Measurements from ENCODE around the gene SFXN1.

Gene SFXN1

DNA sequence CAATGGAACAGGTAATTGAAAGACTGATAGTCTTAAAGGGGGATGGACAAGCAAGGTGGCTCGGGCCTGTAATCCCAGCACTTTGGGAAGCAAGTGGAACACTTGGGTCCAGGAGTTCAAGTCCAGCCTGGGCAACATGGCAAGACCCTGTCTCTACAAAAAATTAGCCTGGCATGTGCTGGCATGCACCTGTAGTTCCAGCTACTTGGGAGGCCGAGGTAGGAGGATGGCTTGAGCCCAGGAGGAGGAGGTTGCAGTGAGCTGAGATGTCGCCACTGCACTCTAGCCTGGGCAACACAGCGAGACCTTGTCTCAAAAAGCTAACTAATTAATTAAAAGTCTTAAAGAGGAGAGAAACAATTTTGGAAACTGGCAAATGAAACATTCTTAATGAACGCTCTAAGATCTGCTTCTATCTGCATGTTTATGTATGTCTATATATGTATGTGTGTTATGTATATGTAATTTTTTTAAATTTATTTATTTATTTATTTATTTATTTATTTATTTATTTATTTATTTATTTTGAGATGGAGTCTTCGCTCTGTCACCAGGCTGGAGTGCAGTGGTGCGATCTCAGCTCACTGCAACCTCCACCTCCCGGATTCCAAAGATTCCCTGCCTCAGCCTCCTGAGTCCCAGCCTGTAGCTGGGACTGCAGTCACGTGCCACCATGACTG is 80.6 kb downstream of the SFXN1 start:
- Histone ChIP-seq H2BK15ac (ENCODE audit: low read depth, poor library complexity, severe bottlenecking) (no peak overlapping the region), H2BK120ac (ENCODE audit: low read depth, low read length) (no peak overlapping the region), H2AK5ac (ENCODE audit: low read length, severe bottlenecking) (no peak overlapping the region), H3K4me2 (ENCODE audit: low read length, poor library complexity, severe bottlenecking) (no peak overlapping the region), H4K8ac (ENCODE audit: low read length) (no peak overlapping the region), H3K27ac (ENCODE audit: low read length, poor library complexity, severe bottlenecking) (no peak overlapping the region), H3K4ac (ENCODE audit: low read depth in 1 of 2, low read length in 2 of 2) (no peak overlapping the region), H2BK12ac (ENCODE audit: low read length in 2 of 2) (no peak overlapping the region), H3K9ac (ENCODE audit: low read length) (no peak overlapping the region), H3K18ac (ENCODE audit: low read depth in 1 of 2, low read length in 2 of 2) (no peak overlapping the region), H3K14ac (ENCODE audit: low read length in 2 of 2) (no peak overlapping the region), H4K91ac (ENCODE audit: low read length) (no peak overlapping the region), H3K4me3 (ENCODE audit: insufficient read depth in 1 of 2, low read depth in 1 of 2, low read length in 2 of 2) (no peak overlapping the region), H3K36me3 (ENCODE audit: control insufficient read depth in 1 of 2, insufficient read depth in 2 of 2, low read depth in 1 of 2, low read length in 2 of 2) (no peaks in the 10 kb centered on the region), H3K27me3 (ENCODE audit: control insufficient read depth in 1 of 2, insufficient read depth in 1 of 2, low read length in 2 of 2) (peaks cover 0 to 11% of the 10 kb centered on the region in 2 experiments), H3K23ac (ENCODE audit: low read length in 2 of 2) (no peak overlapping the region), H2BK5ac (ENCODE audit: low read depth, low read length, poor library complexity, severe bottlenecking) (no peak overlapping the region), H3K79me1 (replicated peaks; ENCODE audit: low read length, poor library complexity, severe bottlenecking) (no peaks in the 10 kb centered on the region), H2AFZ (ENCODE audit: low read depth, low read length) (no peak overlapping the region), H3K4me1 (ENCODE audit: control insufficient read depth, insufficient read depth, low read depth, low read length) (no peaks in the 10 kb centered on the region), H3K9me3 (ENCODE audit: control insufficient read depth, low read length) (no peaks in the 10 kb centered on the region)
- 84% methylated on average over 6 of the region's 9 CpGs for whole genome bisulfite sequencing
- no peak for DNase-seq

DNA sequence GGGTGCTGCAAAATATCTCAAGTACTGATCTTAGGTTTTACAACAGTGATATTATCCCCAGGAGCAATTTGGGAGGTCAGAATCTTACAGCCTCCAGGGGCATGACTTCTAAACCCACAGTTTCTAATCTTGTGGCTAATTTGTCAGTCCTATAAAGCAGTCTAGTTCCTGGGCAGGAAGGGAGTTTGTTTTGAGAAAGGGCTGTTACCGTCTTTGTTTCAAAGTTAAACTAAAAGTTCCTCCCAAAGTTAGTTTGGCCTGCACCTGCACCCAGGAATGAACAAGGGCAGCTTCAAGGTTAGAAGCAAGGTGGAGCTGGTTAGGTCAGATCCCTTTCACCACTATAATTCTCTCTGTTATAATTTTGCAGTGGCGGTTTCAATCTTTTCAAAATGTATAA is 81.7 kb downstream of the SFXN1 start:
- 67% methylated on average over 1 of the region's 2 CpGs for WGBS
- H2BK12ac ChIP-seq (ENCODE audit: low read length in 2 of 2): no peak overlapping the region
- no peak overlapping the region for H2BK15ac ChIP-seq (ENCODE audit: low read depth, poor library complexity, severe bottlenecking)

GRCh38 chr5:175561085-175561484 is 82.7 kb downstream of the SFXN1 start:
- no peak overlapping the region for H3K18ac ChIP-seq (ENCODE audit: low read depth in 1 of 2, low read length in 2 of 2)

More for the DNA sequence above, 81.7 kb downstream of the SFXN1 start:
- no peak for DNase-seq
- H2BK5ac ChIP-seq (ENCODE audit: low read depth, low read length, poor library complexity, severe bottlenecking): no peak overlapping the region
- no peak overlapping the region for H3K18ac ChIP-seq (ENCODE audit: low read depth in 1 of 2, low read length in 2 of 2)
- H3K14ac ChIP-seq (ENCODE audit: low read length in 2 of 2): no peak overlapping the region
- no peaks in the 10 kb centered on the region for H3K36me3 ChIP-seq (ENCODE audit: control insufficient read depth in 1 of 2, insufficient read depth in 2 of 2, low read depth in 1 of 2, low read length in 2 of 2)
- H3K9ac ChIP-seq (ENCODE audit: low read length): no peak overlapping the region
- no peak overlapping the region for H3K23ac ChIP-seq (ENCODE audit: low read length in 2 of 2)
- no peak overlapping the region for H3K4ac ChIP-seq (ENCODE audit: low read depth in 1 of 2, low read length in 2 of 2)
- peaks cover 0 to 11% of the 10 kb centered on the region in 2 experiments for H3K27me3 ChIP-seq (ENCODE audit: control insufficient read depth in 1 of 2, insufficient read depth in 1 of 2, low read length in 2 of 2)
- H3K4me2 ChIP-seq (ENCODE audit: low read length, poor library complexity, severe bottlenecking): no peak overlapping the region
- H3K9me3 ChIP-seq (ENCODE audit: control insufficient read depth, low read length): no peaks in the 10 kb centered on the region
- no peak overlapping the region for H4K91ac ChIP-seq (ENCODE audit: low read length)
- no peak overlapping the region for H2BK120ac ChIP-seq (ENCODE audit: low read depth, low read length)
- H3K4me1 ChIP-seq (ENCODE audit: control insufficient read depth, insufficient read depth, low read depth, low read length): no peaks in the 10 kb centered on the region
- no peak overlapping the region for H3K27ac ChIP-seq (ENCODE audit: low read length, poor library complexity, severe bottlenecking)
- no peak overlapping the region for H3K4me3 ChIP-seq (ENCODE audit: insufficient read depth in 1 of 2, low read depth in 1 of 2, low read length in 2 of 2)
- no peak overlapping the region for H2AFZ ChIP-seq (ENCODE audit: low read depth, low read length)
- H2AK5ac ChIP-seq (ENCODE audit: low read length, severe bottlenecking): no peak overlapping the region
- H3K79me1 ChIP-seq (replicated peaks; ENCODE audit: low read length, poor library complexity, severe bottlenecking): no peaks in the 10 kb centered on the region
- no peak overlapping the region for H4K8ac ChIP-seq (ENCODE audit: low read length)

DNA sequence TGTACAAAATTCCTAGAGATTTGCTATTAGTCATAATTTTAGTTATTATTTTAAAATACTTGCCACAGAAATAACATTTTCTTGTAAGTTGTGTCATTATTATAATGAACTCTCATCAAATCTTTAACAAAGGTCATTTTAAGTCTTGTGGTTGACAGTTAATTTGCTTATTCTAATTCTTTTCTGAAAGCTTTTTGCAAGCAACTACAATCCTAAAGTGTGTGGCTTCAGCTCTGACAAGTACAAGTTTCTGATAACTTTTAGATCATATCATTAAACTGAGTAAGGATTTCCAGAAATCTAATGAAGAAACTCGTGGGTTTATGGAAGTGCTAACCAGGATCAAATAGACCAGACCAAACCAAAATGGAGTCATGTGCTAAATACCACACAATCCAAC is 86.4 kb downstream of the SFXN1 start:
- no peaks in the 10 kb centered on the region for H3K79me1 ChIP-seq (replicated peaks; ENCODE audit: low read length, poor library complexity, severe bottlenecking)
- no peak overlapping the region for H3K23ac ChIP-seq (ENCODE audit: low read length in 2 of 2)
- no peak overlapping the region for H2BK12ac ChIP-seq (ENCODE audit: low read length in 2 of 2)
- no peak overlapping the region for H3K4me3 ChIP-seq (ENCODE audit: insufficient read depth in 1 of 2, low read depth in 1 of 2, low read length in 2 of 2)
- H3K4me2 ChIP-seq (ENCODE audit: low read length, poor library complexity, severe bottlenecking): no peak overlapping the region
- H2BK15ac ChIP-seq (ENCODE audit: low read depth, poor library complexity, severe bottlenecking): no peak overlapping the region
- H4K91ac ChIP-seq (ENCODE audit: low read length): no peak overlapping the region
- no peak overlapping the region for H3K27ac ChIP-seq (ENCODE audit: low read length, poor library complexity, severe bottlenecking)
- no peak overlapping the region for H2AFZ ChIP-seq (ENCODE audit: low read depth, low read length)
- no peak overlapping the region for H2AK5ac ChIP-seq (ENCODE audit: low read length, severe bottlenecking)
- WGBS: 40% methylated on average over 1 of the region's 1 CpG
- no peak overlapping the region for H4K8ac ChIP-seq (ENCODE audit: low read length)
- H3K9ac ChIP-seq (ENCODE audit: low read length): no peak overlapping the region
- no peak overlapping the region for H2BK120ac ChIP-seq (ENCODE audit: low read depth, low read length)
- H2BK5ac ChIP-seq (ENCODE audit: low read depth, low read length, poor library complexity, severe bottlenecking): no peak overlapping the region
- no peak overlapping the region for H3K4ac ChIP-seq (ENCODE audit: low read depth in 1 of 2, low read length in 2 of 2)
- H3K18ac ChIP-seq (ENCODE audit: low read depth in 1 of 2, low read length in 2 of 2): no peak overlapping the region
- no peaks in the 10 kb centered on the region for H3K36me3 ChIP-seq (ENCODE audit: control insufficient read depth in 1 of 2, insufficient read depth in 2 of 2, low read depth in 1 of 2, low read length in 2 of 2)
- DNase-seq: no peak
- H3K9me3 ChIP-seq (ENCODE audit: control insufficient read depth, low read length): no peaks in the 10 kb centered on the region
- no peak overlapping the region for H3K14ac ChIP-seq (ENCODE audit: low read length in 2 of 2)
- H3K4me1 ChIP-seq (ENCODE audit: control insufficient read depth, insufficient read depth, low read depth, low read length): no peaks in the 10 kb centered on the region
- peaks cover 0 to 15% of the 10 kb centered on the region in 2 experiments for H3K27me3 ChIP-seq (ENCODE audit: control insufficient read depth in 1 of 2, insufficient read depth in 1 of 2, low read length in 2 of 2)

More at GRCh38 chr5:175561085-175561484, 82.7 kb downstream of the SFXN1 start:
- Histone ChIP-seq H2AK5ac (ENCODE audit: low read length, severe bottlenecking) (no peak overlapping the region), H3K14ac (ENCODE audit: low read length in 2 of 2) (no peak overlapping the region), H3K79me1 (replicated peaks; ENCODE audit: low read length, poor library complexity, severe bottlenecking) (no peaks in the 10 kb centered on the region), H2BK12ac (ENCODE audit: low read length in 2 of 2) (no peak overlapping the region), H3K23ac (ENCODE audit: low read length in 2 of 2) (no peak overlapping the region), H3K4me3 (ENCODE audit: insufficient read depth in 1 of 2, low read depth in 1 of 2, low read length in 2 of 2) (no peak overlapping the region), H2BK120ac (ENCODE audit: low read depth, low read length) (no peak overlapping the region), H3K4me1 (ENCODE audit: control insufficient read depth, insufficient read depth, low read depth, low read length) (no peaks in the 10 kb centered on the region), H2BK5ac (ENCODE audit: low read depth, low read length, poor library complexity, severe bottlenecking) (no peak overlapping the region), H3K9ac (ENCODE audit: low read length) (no peak overlapping the region), H3K27ac (ENCODE audit: low read length, poor library complexity, severe bottlenecking) (no peak overlapping the region), H2AFZ (ENCODE audit: low read depth, low read length) (no peak overlapping the region), H3K4ac (ENCODE audit: low read depth in 1 of 2, low read length in 2 of 2) (no peak overlapping the region), H3K9me3 (ENCODE audit: control insufficient read depth, low read length) (no peaks in the 10 kb centered on the region), H3K4me2 (ENCODE audit: low read length, poor library complexity, severe bottlenecking) (no peak overlapping the region), H4K8ac (ENCODE audit: low read length) (no peak overlapping the region), H3K36me3 (ENCODE audit: control insufficient read depth in 1 of 2, insufficient read depth in 2 of 2, low read depth in 1 of 2, low read length in 2 of 2) (no peaks in the 10 kb centered on the region), H2BK15ac (ENCODE audit: low read depth, poor library complexity, severe bottlenecking) (no peak overlapping the region), H3K27me3 (ENCODE audit: control insufficient read depth in 1 of 2, insufficient read depth in 1 of 2, low read length in 2 of 2) (peaks cover 0 to 14% of the 10 kb centered on the region in 2 experiments), H4K91ac (ENCODE audit: low read length) (no peak overlapping the region)
- WGBS: 55% methylated on average over 5 of the region's 5 CpGs
- no peak for DNase-seq

Data from mesenchymal stem cell (in vitro differentiated cells and primary cell).